Measurements from ENCODE around the gene PLXNA4. TPM values are rescaled to one million over a fixed set of nuclear protein-coding genes. Genes with fewer than 3 reads are reported as not detected.
A peak's percentile ranks its signal among the peaks of the same experiment; 100 is the strongest.

The PLXNA4 gene
- polyA plus RNA-seq, 2 of the 4 experiments (the other 2 are of a cell fraction): 0.12 to 0.34 TPM

DNA sequence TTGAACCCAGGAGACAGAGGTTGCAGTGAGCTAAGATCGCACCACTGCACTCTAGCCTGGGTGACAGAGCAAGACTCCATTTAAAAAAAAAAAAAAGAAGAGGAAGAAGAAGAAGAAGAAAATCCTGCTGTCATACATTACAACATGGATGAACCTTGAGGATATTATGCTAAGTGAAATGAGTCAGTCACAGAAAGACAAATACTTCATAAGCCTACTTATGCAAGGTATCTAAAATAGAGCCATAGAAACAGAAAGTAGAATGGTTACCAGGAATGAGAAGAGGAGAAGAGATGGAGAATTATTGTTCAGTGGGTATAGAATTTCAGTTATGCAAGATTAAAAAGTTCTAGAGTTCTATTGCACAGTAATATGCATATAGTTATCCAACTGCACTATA, 466.5 kb downstream of the PLXNA4 start:
- Histone ChIP-seq H3K27ac (no peak overlapping the region), H3K4me3 (no peak overlapping the region), H3K9me3 (no peaks in the 10 kb centered on the region), H3K4me2 (no peak overlapping the region), H3K4me1 (no peaks in the 10 kb centered on the region)
- ChIA-PET POLR2A (no interaction called here), CTCF (interaction anchor here (0.7 to 1.0 kb wide), 2 partner anchors 165 to 200 kb away, joined by 3 read pairs; no protein-coding TSS in a partner anchor)
- TF ChIP-seq, protein P1, sequence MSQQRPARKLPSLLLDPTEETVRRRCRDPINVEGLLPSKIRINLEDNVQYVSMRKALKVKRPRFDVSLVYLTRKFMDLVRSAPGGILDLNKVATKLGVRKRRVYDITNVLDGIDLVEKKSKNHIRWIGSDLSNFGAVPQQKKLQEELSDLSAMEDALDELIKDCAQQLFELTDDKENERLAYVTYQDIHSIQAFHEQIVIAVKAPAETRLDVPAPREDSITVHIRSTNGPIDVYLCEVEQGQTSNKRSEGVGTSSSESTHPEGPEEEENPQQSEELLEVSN (IDR thresholded peaks at IDR 0.05; ENCODE audit: borderline replicate concordance, low read depth): no peak
- TF ChIP-seq CBX2 (IDR thresholded peaks at IDR 0.05; ENCODE audit: borderline replicate concordance, low read depth): no peak
- no peak for TF ChIP-seq FOSL2 (IDR thresholded peaks at IDR 0.05)
- no peak for TF ChIP-seq FOSL2 (CRISPR knock-in tag; IDR thresholded peaks at IDR 0.05)
- TF ChIP-seq RCOR1 (IDR thresholded peaks at IDR 0.05; ENCODE audit: low read depth, low read length): no peak
- TF ChIP-seq GATA3 (IDR thresholded peaks at IDR 0.05; ENCODE audit: borderline replicate concordance): no peak
- ATAC-seq: no peak
- FAIRE-seq: no peak
- DNase-seq (ENCODE audit: low read depth in 1 of 2, low spot score in 1 of 2): no peak
- 100% methylated on average over 1 of the region's 1 CpG for WGBS (ENCODE audit: missing lambda C conversion rate)

DNA sequence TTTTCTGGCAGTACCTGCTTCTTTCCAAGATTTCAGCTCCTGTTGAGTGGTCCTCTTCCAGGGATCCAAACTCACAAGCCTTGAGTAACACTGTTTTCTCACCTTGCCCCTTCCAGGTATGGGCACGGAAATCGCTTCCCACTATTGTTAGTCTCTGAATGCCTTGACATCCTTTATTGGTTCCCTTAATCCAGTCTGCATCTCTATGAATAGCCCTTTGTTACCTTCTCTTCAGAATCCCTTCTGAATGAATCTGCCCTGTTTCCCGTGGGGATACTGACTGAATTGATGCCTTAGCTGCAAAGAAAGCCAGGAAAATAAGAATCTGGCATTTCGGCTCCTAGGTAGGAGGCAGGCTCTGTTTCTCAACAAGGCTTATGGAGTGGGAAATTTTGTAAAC, 467.7 kb downstream of the PLXNA4 start:
- no peak overlapping the region for H3K4me2 ChIP-seq
- 75% methylated on average over 4 of the region's 4 CpGs for WGBS (ENCODE audit: missing lambda C conversion rate)

DNA sequence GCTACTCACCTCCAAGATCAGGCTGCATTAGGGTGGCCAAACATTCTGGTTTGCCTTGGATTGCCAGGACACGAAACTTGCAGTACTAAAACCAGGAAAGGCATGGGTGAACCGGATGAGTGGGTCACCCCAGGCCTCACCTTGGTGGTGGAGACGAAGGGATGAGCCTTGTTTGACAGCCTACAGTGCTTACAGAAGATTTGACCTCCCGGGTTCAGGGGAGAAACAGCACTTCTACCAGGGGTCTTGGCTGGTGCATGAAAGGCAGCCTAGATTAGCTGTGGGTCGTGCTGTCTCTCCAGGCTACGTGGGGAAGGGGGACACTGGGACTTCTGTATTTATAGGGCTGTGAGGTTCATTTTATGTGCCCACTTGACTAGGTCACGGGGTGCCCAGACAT, 469.8 kb downstream of the PLXNA4 start:
- Histone ChIP-seq H3K4me3 (no peak overlapping the region), H3K27ac (no peak overlapping the region), H3K9me3 (no peaks in the 10 kb centered on the region), H3K4me2 (no peak overlapping the region), H3K4me1 (no peaks in the 10 kb centered on the region)
- 53% methylated on average over 7 of the region's 7 CpGs for WGBS (ENCODE audit: missing lambda C conversion rate)
- ChIA-PET CTCF (interaction anchor here (1.1 kb wide), 1 partner anchor 415 kb away, joined by 3 read pairs; no protein-coding TSS in a partner anchor), POLR2A (no interaction called here)
- FAIRE-seq (no peak), DNase-seq (ENCODE audit: low read depth in 1 of 2, low spot score in 1 of 2) (no peak), ATAC-seq (no peak)
- TF ChIP-seq, protein P2, sequence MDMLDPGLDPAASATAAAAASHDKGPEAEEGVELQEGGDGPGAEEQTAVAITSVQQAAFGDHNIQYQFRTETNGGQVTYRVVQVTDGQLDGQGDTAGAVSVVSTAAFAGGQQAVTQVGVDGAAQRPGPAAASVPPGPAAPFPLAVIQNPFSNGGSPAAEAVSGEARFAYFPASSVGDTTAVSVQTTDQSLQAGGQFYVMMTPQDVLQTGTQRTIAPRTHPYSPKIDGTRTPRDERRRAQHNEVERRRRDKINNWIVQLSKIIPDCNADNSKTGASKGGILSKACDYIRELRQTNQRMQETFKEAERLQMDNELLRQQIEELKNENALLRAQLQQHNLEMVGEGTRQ (IDR thresholded peaks at IDR 0.05): no peak
- TF ChIP-seq RAD21 (conservative IDR thresholded peaks at IDR 0.05 in 1 of 2, IDR thresholded peaks at IDR 0.05 in 1 of 2): no peak
- TF ChIP-seq EHF (CRISPR knock-in tag; IDR thresholded peaks at IDR 0.05): no peak
- TF ChIP-seq TFCP2L1 (CRISPR knock-in tag; IDR thresholded peaks at IDR 0.05): no peak
- TF ChIP-seq JUN (IDR thresholded peaks at IDR 0.05): no peak

More for the DNA sequence above, 467.7 kb downstream of the PLXNA4 start:
- DNase-seq (ENCODE audit: low read depth in 1 of 2, low spot score in 1 of 2): no peak
- ChIA-PET POLR2A (no interaction called here), CTCF (no interaction called here)
- Histone ChIP-seq H3K4me1 (no peaks in the 10 kb centered on the region), H3K27ac (no peak overlapping the region), H3K9me3 (no peaks in the 10 kb centered on the region), H3K4me3 (no peak overlapping the region)
- TF ChIP-seq, protein P3, sequence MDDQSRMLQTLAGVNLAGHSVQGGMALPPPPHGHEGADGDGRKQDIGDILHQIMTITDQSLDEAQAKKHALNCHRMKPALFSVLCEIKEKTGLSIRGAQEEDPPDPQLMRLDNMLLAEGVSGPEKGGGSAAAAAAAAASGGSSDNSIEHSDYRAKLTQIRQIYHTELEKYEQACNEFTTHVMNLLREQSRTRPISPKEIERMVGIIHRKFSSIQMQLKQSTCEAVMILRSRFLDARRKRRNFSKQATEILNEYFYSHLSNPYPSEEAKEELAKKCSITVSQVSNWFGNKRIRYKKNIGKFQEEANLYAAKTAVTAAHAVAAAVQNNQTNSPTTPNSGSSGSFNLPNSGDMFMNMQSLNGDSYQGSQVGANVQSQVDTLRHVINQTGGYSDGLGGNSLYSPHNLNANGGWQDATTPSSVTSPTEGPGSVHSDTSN (IDR thresholded peaks at IDR 0.05): no peak
- TF ChIP-seq, protein P4, sequence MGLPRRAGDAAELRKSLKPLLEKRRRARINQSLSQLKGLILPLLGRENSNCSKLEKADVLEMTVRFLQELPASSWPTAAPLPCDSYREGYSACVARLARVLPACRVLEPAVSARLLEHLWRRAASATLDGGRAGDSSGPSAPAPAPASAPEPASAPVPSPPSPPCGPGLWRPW (IDR thresholded peaks at IDR 0.05): no peak
- TF ChIP-seq, protein P1 (IDR thresholded peaks at IDR 0.05; ENCODE audit: borderline replicate concordance, low read depth): no peak
- ATAC-seq: no peak
- peak; percentile 51 for FAIRE-seq

DNA sequence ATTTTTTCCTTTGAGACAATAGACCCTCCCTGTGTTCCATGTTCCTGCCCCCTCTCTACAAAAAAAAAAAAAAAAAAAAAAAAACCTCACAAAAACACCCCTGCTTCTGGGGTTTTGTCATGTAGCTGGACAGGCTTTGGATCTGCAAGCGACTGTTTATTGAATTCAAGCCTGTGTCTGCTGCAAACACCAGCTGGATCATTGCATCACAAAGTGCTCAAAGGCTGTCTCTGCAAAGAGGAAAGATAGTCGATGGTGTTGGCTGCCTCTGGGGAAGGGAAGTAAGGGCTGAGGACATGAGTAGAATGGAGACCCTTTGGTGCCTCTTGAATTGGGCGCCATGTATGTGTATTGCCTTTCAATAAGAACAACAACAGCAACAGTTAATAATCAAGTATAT, 471.2 kb downstream of the PLXNA4 start:
- no peak for ATAC-seq
- no peak for FAIRE-seq
- no peaks in the 10 kb centered on the region for H3K4me1 ChIP-seq
- TF ChIP-seq RAD21 (conservative IDR thresholded peaks at IDR 0.05 in 1 of 2, IDR thresholded peaks at IDR 0.05 in 1 of 2): no peak
- no peak for TF ChIP-seq CHD2 (IDR thresholded peaks at IDR 0.05; ENCODE audit: low read length, partially characterized antibody)
- no peak for TF ChIP-seq POLR2AphosphoS2 (conservative IDR thresholded peaks at IDR 0.05; ENCODE audit: low read length)
- no peak for DNase-seq (ENCODE audit: low read depth in 1 of 2, low spot score in 1 of 2)
- no peaks in the 10 kb centered on the region for H3K9me3 ChIP-seq
- H3K4me2 ChIP-seq: no peak overlapping the region
- POLR2A ChIA-PET: no interaction called here
- H3K4me3 ChIP-seq: no peak overlapping the region
- no peak overlapping the region for H3K27ac ChIP-seq
- CTCF ChIA-PET: interaction anchor here (0.6 to 1.2 kb wide), 4 partner anchors 12 to 1193 kb away, joined by 3 to 7 read pairs (median 3); no protein-coding TSS in a partner anchor
- WGBS (ENCODE audit: missing lambda C conversion rate): 64% methylated on average over 3 of the region's 3 CpGs

Measured in A549 (cell line).